Activated T-helper 2 cell treated with anti-CD3 and anti-CD28 coated beads, Interferon-gamma antibody, Interleukin-2, Interleukin-4, amounts not matched to agents 10 μg/mL and 5 μg/mL and 100 μg/mL, durations not matched to agents 14 hours and 24 hours and 36 hours (primary cell): ENCODE data around the gene ZNF22. TPM values are rescaled to one million over a fixed set of nuclear protein-coding genes. Genes with fewer than 3 reads are reported as not detected.
"Not testable (repeated sequence)": the region's sequence is repeated elsewhere in the genome, so short reads cannot be mapped to it uniquely, and the experiment has no call there.

Source experiments
- DNase-seq: peaks from one replicate; pipeline ENCODE4 v3.0.0; 2021; ENCODE audit warnings: low spot score
- H3K27ac Mint-ChIP-seq: one replicate; pipeline ENCODE4 v1.8.0; 2021; ENCODE audit warnings: mixed read lengths
- H3K27me3 Mint-ChIP-seq: one replicate; pipeline ENCODE4 v1.8.0; 2021; ENCODE audit warnings: low read depth, mixed read lengths
- H3K36me3 Mint-ChIP-seq: one replicate; pipeline ENCODE4 v1.8.0; 2021; ENCODE audit warnings: low read depth, mixed read lengths
- H3K4me1 Mint-ChIP-seq: one replicate; pipeline ENCODE4 v1.8.0; 2021; ENCODE audit warnings: low read depth, mixed read lengths
- H3K4me3 Mint-ChIP-seq: one replicate; pipeline ENCODE4 v1.8.0; 2021; ENCODE audit warnings: low read depth, mild to moderate bottlenecking, moderate library complexity, mixed read lengths
- H3K9me3 Mint-ChIP-seq: one replicate; pipeline ENCODE4 v1.8.0; 2021; ENCODE audit warnings: mixed read lengths
- intact Hi-C: fragments of 100-400 bp; cut with micrococcal nuclease; formaldehyde crosslinking; loops from one replicate; pipeline ENCODE4 v1.15.1; 2023
- total RNA-seq: library from RNA; stranded (reverse); gene quantifications from 2 replicates; pipeline ENCODE4 v1.2.3, GENCODE V29; 2022

ZNF22 gene
- total RNA-seq, 1 donor from 2014 or later, result 25.6 TPM

- Mint-ChIP-seq H3K36me3 (peaks cover 50% of the 10 kb centered on the region), H3K4me3 (no peak overlapping the region), H3K4me1 (peaks cover 25% of the 10 kb centered on the region), H3K9me3 (peaks cover 22% of the 10 kb centered on the region), H3K27ac (no peak overlapping the region), H3K27me3 (peaks cover 6% of the 10 kb centered on the region)
- no peak for DNase-seq
- intact Hi-C loops, result loop anchor here (10.0 kb wide), 3 partner anchors 461 to 1189 kb away; partner anchors contain the start of gene ZFAND4
Measured at GRCh38 chr10:45003432-45004000, 2.8 kb downstream of the ZNF22 start.

GRCh38 chr10:45004661-45005060 lies 3.9 kb downstream of the ZNF22 start:
- no peak for DNase-seq
- Mint-ChIP-seq H3K27me3 (no peaks in the 10 kb centered on the region), H3K36me3 (peaks cover 50% of the 10 kb centered on the region), H3K9me3 (peaks cover 22% of the 10 kb centered on the region), H3K4me3 (no peak overlapping the region), H3K27ac (no peak overlapping the region), H3K4me1 (peaks cover 23% of the 10 kb centered on the region)
- intact Hi-C loops, result loop anchor here (10.0 kb wide), 3 partner anchors 460 to 1190 kb away; partner anchors contain the start of gene ZFAND4

- Mint-ChIP-seq H3K36me3 (peaks cover 46% of the 10 kb centered on the region), H3K9me3 (peaks cover 22% of the 10 kb centered on the region), H3K27ac (no peak overlapping the region), H3K4me3 (no peak overlapping the region), H3K4me1 (peaks cover 16% of the 10 kb centered on the region), H3K27me3 (no peaks in the 10 kb centered on the region)
- intact Hi-C loops, result loop anchor here (10.0 kb wide), 3 partner anchors 460 to 1190 kb away; partner anchors contain the start of gene ZFAND4
- no peak for DNase-seq
Measured at GRCh38 chr10:45005284-45005683, 4.6 kb downstream of the ZNF22 start.

GRCh38 chr10:45006276-45007030 lies 5.7 kb downstream of the ZNF22 start:
- peaks cover 44% of the 10 kb centered on the region for H3K36me3 Mint-ChIP-seq
- DNase-seq, result no peak
- intact Hi-C loops, result loop anchor here (10.0 kb wide), 3 partner anchors 458 to 1192 kb away; partner anchors contain the start of gene ZFAND4
- peaks cover 22% of the 10 kb centered on the region for H3K9me3 Mint-ChIP-seq
- H3K27ac Mint-ChIP-seq, result no peak overlapping the region
- no peak overlapping the region for H3K4me3 Mint-ChIP-seq
- H3K4me1 Mint-ChIP-seq, result peaks cover 15% of the 10 kb centered on the region
- H3K27me3 Mint-ChIP-seq, result no peaks in the 10 kb centered on the region

- intact Hi-C loops, result loop anchor here (2.0 to 10.0 kb wide), 5 partner anchors 76 to 1194 kb away; partner anchors contain the start of gene ZFAND4
- no peak for DNase-seq
- H3K27me3 Mint-ChIP-seq, result peaks cover 4% of the 10 kb centered on the region
- H3K9me3 Mint-ChIP-seq, result peaks cover 9% of the 10 kb centered on the region
- no peak overlapping the region for H3K4me3 Mint-ChIP-seq
- H3K36me3 Mint-ChIP-seq, result peaks cover 25% of the 10 kb centered on the region
- H3K4me1 Mint-ChIP-seq, result peaks cover 2% of the 10 kb centered on the region
- H3K27ac Mint-ChIP-seq, result no peak overlapping the region
Measured at GRCh38 chr10:45008524-45009161, 7.9 kb downstream of the ZNF22 start.

- H3K27ac Mint-ChIP-seq, H3K4me1 Mint-ChIP-seq, intact Hi-C loops, DNase-seq, H3K4me3 Mint-ChIP-seq, H3K9me3 Mint-ChIP-seq, H3K36me3 Mint-ChIP-seq: not testable (repeated sequence)
- peaks cover 18% of the 10 kb centered on the region for H3K27me3 Mint-ChIP-seq
Measured at GRCh38 chr10:45014557-45014956, 13.8 kb downstream of the ZNF22 start.

GRCh38 chr10:45015590-45015989 lies 14.9 kb downstream of the ZNF22 start:
- Mint-ChIP-seq H3K9me3 (no peaks in the 10 kb centered on the region), H3K27me3 (peaks cover 18% of the 10 kb centered on the region), H3K4me3 (no peak overlapping the region), H3K4me1 (no peaks in the 10 kb centered on the region), H3K27ac (no peak overlapping the region), H3K36me3 (no peaks in the 10 kb centered on the region)
- DNase-seq, result no peak
- intact Hi-C loops, result no loop called here

- H3K36me3 Mint-ChIP-seq, result no peaks in the 10 kb centered on the region
Measured at GRCh38 chr10:45023426-45023825, 22.7 kb downstream of the ZNF22 start.

GRCh38 chr10:45034301-45034700 lies 33.6 kb downstream of the ZNF22 start:
- Mint-ChIP-seq H3K4me3 (no peak overlapping the region), H3K27me3 (peaks cover 3% of the 10 kb centered on the region), H3K36me3 (no peaks in the 10 kb centered on the region), H3K4me1 (no peaks in the 10 kb centered on the region), H3K27ac (no peak overlapping the region), H3K9me3 (peaks cover 25% of the 10 kb centered on the region)
- DNase-seq, result no peak
- intact Hi-C loops, result no loop called here

More at GRCh38 chr10:45023426-45023825, 22.7 kb downstream of the ZNF22 start:
- H3K27ac Mint-ChIP-seq, result no peak overlapping the region
- DNase-seq, result no peak
- intact Hi-C loops, result no loop called here
- no peaks in the 10 kb centered on the region for H3K4me1 Mint-ChIP-seq
- peaks cover 3% of the 10 kb centered on the region for H3K27me3 Mint-ChIP-seq
- no peak overlapping the region for H3K4me3 Mint-ChIP-seq
- no peaks in the 10 kb centered on the region for H3K9me3 Mint-ChIP-seq

- no peak overlapping the region for H3K4me3 Mint-ChIP-seq
- H3K4me1 Mint-ChIP-seq, result no peaks in the 10 kb centered on the region
- H3K27me3 Mint-ChIP-seq, result peaks cover 5% of the 10 kb centered on the region
- no peak overlapping the region for H3K27ac Mint-ChIP-seq
- no peaks in the 10 kb centered on the region for H3K36me3 Mint-ChIP-seq
- no peak for DNase-seq
- peaks cover 14% of the 10 kb centered on the region for H3K9me3 Mint-ChIP-seq
- intact Hi-C loops, result no loop called here
Measured at GRCh38 chr10:45035673-45036072, 35.0 kb downstream of the ZNF22 start.

GRCh38 chr10:45040921-45041542 lies 40.3 kb downstream of the ZNF22 start:
- Mint-ChIP-seq H3K9me3 (no peaks in the 10 kb centered on the region), H3K4me1 (no peaks in the 10 kb centered on the region), H3K27me3 (peaks cover 6% of the 10 kb centered on the region), H3K4me3 (no peak overlapping the region), H3K27ac (no peak overlapping the region), H3K36me3 (no peaks in the 10 kb centered on the region)
- no peak for DNase-seq
- intact Hi-C loops, result no loop called here

GRCh38 chr10:45044290-45044689 lies 43.6 kb downstream of the ZNF22 start:
- peaks cover 5% of the 10 kb centered on the region for H3K9me3 Mint-ChIP-seq
- no peaks in the 10 kb centered on the region for H3K4me1 Mint-ChIP-seq
- no peak for DNase-seq
- intact Hi-C loops, result no loop called here
- H3K27me3 Mint-ChIP-seq, result peaks cover 5% of the 10 kb centered on the region
- no peak overlapping the region for H3K27ac Mint-ChIP-seq
- H3K36me3 Mint-ChIP-seq, result no peaks in the 10 kb centered on the region
- H3K4me3 Mint-ChIP-seq, result no peak overlapping the region
